ENCODE results near the gene RAB3A. TPM values are rescaled to one million over a fixed set of nuclear protein-coding genes. Genes with fewer than 3 reads are reported as not detected.

The RAB3A gene
- total and polyA plus RNA-seq, 2 donors from 2014 or later, result 5.2 to 10.5 TPM

DNA sequence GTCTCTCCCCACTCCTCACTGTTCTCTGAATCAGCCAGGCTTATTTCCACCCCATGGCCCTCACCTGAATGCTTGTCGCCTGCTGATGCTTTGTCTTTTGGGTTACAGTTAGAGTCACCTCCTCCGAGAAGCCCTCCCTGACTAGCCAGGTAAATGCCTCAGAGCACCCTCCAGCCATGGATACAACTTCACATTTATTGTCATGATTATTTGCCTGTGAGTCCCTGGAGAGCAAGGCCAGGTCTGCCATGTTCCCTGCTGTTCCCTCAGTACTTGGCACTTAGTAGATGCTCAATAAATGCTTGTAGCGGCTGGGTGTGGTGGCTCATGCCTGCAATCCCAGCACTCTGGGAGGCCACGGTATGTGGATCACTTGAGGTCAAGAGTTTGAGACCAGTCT lies 26.1 kb upstream of the RAB3A start:
- FAIRE-seq, result no peak
- H3K4me3 ChIP-seq (ENCODE audit: low read length in 3 of 3), result no peak overlapping the region
- H3K9ac ChIP-seq (ENCODE audit: low read length in 3 of 3), result no peak overlapping the region
- no peak for DNase-seq
- H3K36me3 ChIP-seq (ENCODE audit: control insufficient read depth in 2 of 3, insufficient read depth in 3 of 3, low read length in 3 of 3), result no peaks in the 10 kb centered on the region
- peaks cover 0 to 10% (median 0%) of the 10 kb centered on the region in 3 donors for H3K4me1 ChIP-seq (ENCODE audit: control insufficient read depth in 2 of 3, insufficient read depth in 2 of 3, low read depth in 1 of 3, low read length in 3 of 3)
- no peak overlapping the region for H3K27ac ChIP-seq (ENCODE audit: low read depth in 2 of 2, low read length in 2 of 2)
- intact Hi-C loops (cut with DNase I), result no loop called here
- TF ChIP-seq, protein P1, sequence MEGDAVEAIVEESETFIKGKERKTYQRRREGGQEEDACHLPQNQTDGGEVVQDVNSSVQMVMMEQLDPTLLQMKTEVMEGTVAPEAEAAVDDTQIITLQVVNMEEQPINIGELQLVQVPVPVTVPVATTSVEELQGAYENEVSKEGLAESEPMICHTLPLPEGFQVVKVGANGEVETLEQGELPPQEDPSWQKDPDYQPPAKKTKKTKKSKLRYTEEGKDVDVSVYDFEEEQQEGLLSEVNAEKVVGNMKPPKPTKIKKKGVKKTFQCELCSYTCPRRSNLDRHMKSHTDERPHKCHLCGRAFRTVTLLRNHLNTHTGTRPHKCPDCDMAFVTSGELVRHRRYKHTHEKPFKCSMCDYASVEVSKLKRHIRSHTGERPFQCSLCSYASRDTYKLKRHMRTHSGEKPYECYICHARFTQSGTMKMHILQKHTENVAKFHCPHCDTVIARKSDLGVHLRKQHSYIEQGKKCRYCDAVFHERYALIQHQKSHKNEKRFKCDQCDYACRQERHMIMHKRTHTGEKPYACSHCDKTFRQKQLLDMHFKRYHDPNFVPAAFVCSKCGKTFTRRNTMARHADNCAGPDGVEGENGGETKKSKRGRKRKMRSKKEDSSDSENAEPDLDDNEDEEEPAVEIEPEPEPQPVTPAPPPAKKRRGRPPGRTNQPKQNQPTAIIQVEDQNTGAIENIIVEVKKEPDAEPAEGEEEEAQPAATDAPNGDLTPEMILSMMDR (IDR thresholded peaks at IDR 0.05; ENCODE audit: borderline replicate concordance, extremely low read depth, insufficient read depth), result no peak
- peaks cover 0 to 3% (median 0%) of the 10 kb centered on the region in 3 donors for H3K9me3 ChIP-seq (ENCODE audit: control insufficient read depth in 2 of 3, insufficient read depth in 1 of 3, low read length in 3 of 3)
- peaks cover 7% of the 10 kb centered on the region for H3K27me3 ChIP-seq (ENCODE audit: control insufficient read depth, insufficient read depth, low read length)

GRCh38 chr19:18229474-18229873 lies 25.6 kb upstream of the RAB3A start:
- Histone ChIP-seq H3K9ac (ENCODE audit: low read length in 3 of 3) (no peak overlapping the region), H3K36me3 (ENCODE audit: control insufficient read depth in 2 of 3, insufficient read depth in 3 of 3, low read length in 3 of 3) (no peaks in the 10 kb centered on the region), H3K27me3 (ENCODE audit: control insufficient read depth, insufficient read depth, low read length) (peaks cover 7% of the 10 kb centered on the region), H3K27ac (ENCODE audit: low read depth in 2 of 2, low read length in 2 of 2) (no peak overlapping the region), H3K9me3 (ENCODE audit: control insufficient read depth in 2 of 3, insufficient read depth in 1 of 3, low read length in 3 of 3) (peaks cover 0 to 3% (median 0%) of the 10 kb centered on the region in 3 donors), H3K4me1 (ENCODE audit: control insufficient read depth in 2 of 3, insufficient read depth in 2 of 3, low read depth in 1 of 3, low read length in 3 of 3) (peaks cover 0 to 13% (median 0%) of the 10 kb centered on the region in 3 donors), H3K4me3 (ENCODE audit: low read length in 3 of 3) (no peak overlapping the region)
- intact Hi-C loops (cut with DNase I), result no loop called here
- no peak for FAIRE-seq
- TF ChIP-seq, protein P1 (IDR thresholded peaks at IDR 0.05; ENCODE audit: borderline replicate concordance, extremely low read depth, insufficient read depth), result peak; percentile 22
- no peak for DNase-seq

DNA sequence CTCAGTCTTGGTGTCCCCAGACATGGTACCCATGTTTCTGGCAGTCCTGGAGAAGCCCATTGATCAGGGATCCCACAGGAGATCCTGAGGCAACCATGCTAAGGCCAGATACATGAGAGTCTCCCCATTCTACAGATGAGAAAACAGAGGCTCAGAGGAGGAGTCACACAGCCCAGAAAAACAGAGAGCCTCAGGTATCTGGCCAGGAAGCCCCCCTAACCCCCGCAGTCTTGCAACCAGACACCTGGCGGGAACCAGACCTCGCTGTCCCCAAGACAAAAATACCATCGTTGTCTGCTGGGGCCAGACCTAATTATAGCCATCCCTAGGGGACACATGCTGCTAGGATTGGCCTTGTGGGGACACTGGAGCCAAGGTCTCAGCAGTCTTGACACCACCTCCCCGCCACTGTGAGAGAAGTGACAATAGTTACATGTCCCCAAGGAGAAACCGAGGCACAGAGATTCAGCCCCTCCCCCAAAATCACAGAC lies 24.0 kb upstream of the RAB3A start:
- FAIRE-seq (no peak), DNase-seq (no peak)
- TF ChIP-seq, protein P1 (IDR thresholded peaks at IDR 0.05; ENCODE audit: borderline replicate concordance, extremely low read depth, insufficient read depth), result no peak
- Histone ChIP-seq H3K4me3 (ENCODE audit: low read length in 3 of 3) (no peak overlapping the region), H3K27me3 (ENCODE audit: control insufficient read depth, insufficient read depth, low read length) (peaks cover 7% of the 10 kb centered on the region), H3K27ac (ENCODE audit: low read depth in 2 of 2, low read length in 2 of 2) (no peak overlapping the region), H3K4me1 (ENCODE audit: control insufficient read depth in 2 of 3, insufficient read depth in 2 of 3, low read depth in 1 of 3, low read length in 3 of 3) (peaks cover 0 to 18% (median 0%) of the 10 kb centered on the region in 3 donors), H3K9me3 (ENCODE audit: control insufficient read depth in 2 of 3, insufficient read depth in 1 of 3, low read length in 3 of 3) (no peaks in the 10 kb centered on the region), H3K9ac (ENCODE audit: low read length in 3 of 3) (no peak overlapping the region), H3K36me3 (ENCODE audit: control insufficient read depth in 2 of 3, insufficient read depth in 3 of 3, low read length in 3 of 3) (no peaks in the 10 kb centered on the region)
- intact Hi-C loops (cut with DNase I), result no loop called here
